DMS153 treated with DMSO at 0.1 percent for 48 hours (cell line): ENCODE data around the gene PRLR.
"Not testable (repeated sequence)": the region's sequence is repeated elsewhere in the genome, so short reads cannot be mapped to it uniquely, and the experiment has no call there.

Experiments used
- DNase-seq: peaks from one replicate; lab custom pipeline; 2025; ENCODE audit not compliant: unreplicated experiment; lab: John Stamatoyannopoulos, UW

The PRLR gene

DNA sequence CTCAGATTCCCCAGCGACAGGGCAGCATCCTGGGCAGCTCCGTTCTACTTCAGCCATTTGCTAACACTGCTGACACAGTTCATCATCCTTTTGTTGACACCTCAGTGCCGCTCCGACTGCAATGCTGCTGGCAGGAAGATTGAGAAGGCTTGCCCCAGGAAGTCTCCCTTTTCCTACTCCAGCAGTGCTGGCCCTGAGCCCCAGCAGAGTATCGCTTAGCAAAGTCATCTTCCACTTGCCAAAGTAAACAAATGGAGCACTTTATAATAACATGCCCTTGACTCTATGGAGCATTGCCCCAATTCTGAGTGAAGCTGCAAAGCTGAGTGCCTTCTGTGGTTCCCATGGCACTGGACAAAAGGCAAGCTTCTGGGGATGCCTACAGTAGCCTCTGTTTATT is 32.2 kb downstream of the PRLR start:
- DNase-seq: peak; percentile 12

GRCh38 chr5:35197351-35197750 is 32.9 kb downstream of the PRLR start:
- DNase-seq: no peak

GRCh38 chr5:35195472-35195852 is 34.8 kb downstream of the PRLR start:
- no peak for DNase-seq

GRCh38 chr5:35194635-35195471 is 35.4 kb downstream of the PRLR start:
- DNase-seq: no peak

- DNase-seq: no peak
These were observed 37.8 kb downstream of the PRLR start for GRCh38 chr5:35192506-35192905.

GRCh38 chr5:35189801-35190200 is 40.5 kb downstream of the PRLR start:
- not testable (repeated sequence) for DNase-seq

DNA sequence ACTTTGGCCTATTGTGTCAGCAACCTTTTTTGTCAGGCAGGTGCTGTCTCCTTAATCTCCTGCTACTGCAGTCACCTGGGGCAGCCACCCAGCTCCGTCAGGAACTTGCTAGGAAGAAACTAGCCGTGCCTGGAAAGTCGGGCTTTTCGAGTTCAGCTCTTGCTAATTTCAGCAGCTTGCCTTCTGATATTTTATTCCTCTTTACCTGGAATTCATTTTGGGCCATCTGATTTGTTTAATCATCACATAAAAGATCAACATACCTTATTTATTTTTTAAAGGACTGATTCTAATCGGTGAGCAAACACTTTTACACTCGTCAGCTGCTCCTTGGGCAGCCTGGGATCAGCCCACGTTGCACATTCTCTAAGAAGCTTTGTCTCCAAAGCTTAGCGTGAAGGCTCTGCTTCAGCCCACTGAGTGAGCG is 42.2 kb downstream of the PRLR start:
- DNase-seq: no peak

GRCh38 chr5:35187621-35188020 is 42.7 kb downstream of the PRLR start:
- DNase-seq: not testable (repeated sequence)

GRCh38 chr5:35186749-35187148 is 43.5 kb downstream of the PRLR start:
- DNase-seq: no peak

GRCh38 chr5:35185518-35185917 is 44.8 kb downstream of the PRLR start:
- no peak for DNase-seq

GRCh38 chr5:35183556-35183955 is 46.7 kb downstream of the PRLR start:
- DNase-seq: no peak

DNA sequence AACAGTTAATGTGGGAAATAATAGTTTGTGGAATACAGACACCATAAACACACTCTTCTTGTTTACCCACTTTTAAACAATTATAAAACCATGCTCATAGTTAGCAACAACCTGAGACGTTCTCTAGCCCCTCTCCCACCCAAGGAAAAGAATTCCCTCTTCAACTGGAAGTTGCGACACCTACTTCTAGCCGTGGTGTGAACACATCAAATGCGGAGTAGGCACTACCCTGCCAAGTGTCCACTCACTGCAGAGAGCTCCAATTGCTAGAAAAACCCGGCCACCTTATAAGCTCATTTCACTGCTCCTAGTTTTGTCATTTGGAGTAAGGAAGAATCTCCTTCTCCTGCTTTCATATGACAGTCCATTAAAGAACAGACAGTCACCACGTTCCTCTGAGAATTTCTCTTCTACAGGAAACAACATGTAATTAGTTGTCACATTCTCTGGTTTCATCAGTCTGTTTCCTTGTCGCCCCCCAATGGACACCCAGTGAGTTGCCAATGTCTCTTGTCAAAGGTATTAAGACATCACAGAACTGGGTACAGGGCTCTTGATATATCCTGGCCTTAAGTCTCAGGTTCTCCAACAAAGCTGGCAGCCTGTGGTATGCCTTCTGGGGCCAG is 47.3 kb downstream of the PRLR start:
- no peak for DNase-seq

DNA sequence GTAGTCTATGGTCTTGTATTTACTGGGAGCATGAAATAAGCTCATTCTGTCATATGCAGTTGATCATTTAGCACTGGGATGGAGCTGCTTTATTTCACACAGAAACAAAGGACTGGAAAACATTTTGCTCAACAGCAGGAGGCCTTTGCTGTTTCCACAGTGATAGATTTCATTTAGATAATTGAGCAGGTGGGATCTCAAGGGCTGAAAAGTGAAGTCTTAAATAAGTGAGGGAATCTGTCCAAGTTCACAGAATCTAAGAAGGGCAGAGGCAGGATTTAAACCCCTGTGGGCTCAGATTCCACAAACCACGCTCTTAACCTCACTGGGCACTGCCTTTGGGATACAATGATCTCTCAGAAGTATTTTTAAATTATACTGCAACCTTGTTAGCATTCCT is 47.8 kb downstream of the PRLR start:
- DNase-seq: no peak

DNA sequence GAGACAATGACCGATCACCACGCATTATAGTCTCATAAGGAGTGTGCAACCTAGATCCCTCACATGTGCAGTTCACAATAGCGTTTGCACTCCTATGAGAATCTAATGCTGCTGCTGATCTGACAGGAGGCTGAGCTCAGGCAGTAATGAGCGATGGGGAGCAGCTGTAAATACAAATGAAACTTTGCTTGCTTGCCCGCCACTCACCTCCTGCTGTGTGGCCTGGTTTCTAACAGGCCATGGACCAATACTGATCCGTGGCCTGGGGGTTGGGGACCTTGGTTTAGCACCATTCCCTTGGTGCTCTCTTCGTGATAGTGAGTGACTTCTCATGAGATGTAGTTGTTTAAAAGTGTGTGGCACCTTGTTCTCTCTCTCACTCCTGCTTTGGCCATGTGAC is 50.2 kb downstream of the PRLR start:
- DNase-seq: no peak

DNA sequence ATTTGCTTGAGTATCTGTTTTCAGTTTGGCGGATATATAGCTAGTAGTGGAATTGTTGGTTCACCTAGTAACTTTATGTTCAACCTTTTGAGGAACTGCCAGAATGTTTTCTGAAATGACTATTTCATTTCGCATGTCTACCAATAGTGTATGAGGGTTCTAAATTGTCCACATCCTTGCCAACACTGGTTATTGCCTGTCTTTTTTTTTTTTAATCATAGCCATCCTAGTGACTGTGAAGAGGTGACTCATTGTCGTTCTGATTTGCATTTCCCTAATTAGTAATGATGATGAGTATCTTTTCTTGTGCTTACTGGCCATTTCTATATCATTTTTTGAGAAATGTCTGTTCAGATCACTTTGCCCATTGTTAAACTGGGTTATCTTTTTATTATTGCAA is 52.5 kb downstream of the PRLR start:
- DNase-seq: no peak

DNA sequence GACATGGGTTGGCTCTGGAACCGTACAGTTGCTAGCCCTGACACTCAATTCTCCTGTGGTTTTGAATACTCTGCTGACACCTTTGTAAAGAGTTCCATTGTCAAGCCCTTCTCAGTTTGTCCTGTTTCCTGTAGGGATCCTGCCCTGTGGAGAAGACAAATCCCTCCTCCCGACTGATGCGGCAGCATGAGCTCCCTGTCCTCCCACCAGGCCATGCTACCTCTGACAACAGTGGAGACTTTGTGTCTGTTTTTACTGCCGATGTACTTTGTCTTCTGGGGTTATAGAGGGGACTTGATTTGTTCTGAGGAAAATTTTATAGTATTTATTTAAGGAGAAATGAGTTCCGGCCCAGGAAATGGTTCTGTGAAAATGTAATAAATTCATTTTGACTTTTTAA is 57.8 kb downstream of the PRLR start:
- no peak for DNase-seq

DNA sequence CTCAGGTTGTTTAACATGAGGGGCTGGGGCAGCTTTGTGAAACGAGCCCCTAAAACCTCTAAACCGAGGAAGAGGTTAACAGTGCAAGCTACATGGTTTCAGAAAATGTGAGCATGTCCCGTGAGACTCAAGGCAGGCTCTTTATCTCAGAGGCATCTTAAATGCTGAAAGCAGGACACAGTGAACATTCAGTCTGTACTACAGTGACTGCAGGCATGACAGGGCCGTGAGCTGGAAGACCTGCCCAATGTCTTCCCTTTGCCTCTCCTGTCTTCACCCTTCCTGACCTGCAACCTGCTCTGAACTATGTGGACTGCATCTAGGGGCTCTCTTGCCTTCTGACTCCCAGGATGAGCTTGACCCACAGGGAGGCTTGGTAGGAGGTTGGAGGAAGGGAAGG is 58.3 kb downstream of the PRLR start:
- no peak for DNase-seq

DNA sequence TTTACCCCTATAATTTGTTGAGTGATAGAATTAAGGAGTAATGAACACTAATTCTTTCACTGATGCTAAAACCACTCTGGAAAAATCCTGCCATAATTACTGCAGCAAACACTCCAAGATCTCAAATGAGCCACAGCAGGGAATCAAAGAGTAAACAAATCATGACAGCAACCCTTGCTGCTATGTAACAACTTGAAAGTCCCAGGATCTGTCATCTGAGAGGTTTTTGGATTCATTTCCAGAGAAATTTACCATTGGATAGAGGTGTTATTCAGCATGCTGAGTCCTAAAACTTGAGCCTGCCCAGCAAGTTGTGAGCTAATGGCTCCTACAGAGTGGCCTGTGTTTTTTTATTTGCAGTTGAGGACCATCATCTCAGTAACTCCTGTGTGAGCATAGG is 59.2 kb downstream of the PRLR start:
- no peak for DNase-seq

DNA sequence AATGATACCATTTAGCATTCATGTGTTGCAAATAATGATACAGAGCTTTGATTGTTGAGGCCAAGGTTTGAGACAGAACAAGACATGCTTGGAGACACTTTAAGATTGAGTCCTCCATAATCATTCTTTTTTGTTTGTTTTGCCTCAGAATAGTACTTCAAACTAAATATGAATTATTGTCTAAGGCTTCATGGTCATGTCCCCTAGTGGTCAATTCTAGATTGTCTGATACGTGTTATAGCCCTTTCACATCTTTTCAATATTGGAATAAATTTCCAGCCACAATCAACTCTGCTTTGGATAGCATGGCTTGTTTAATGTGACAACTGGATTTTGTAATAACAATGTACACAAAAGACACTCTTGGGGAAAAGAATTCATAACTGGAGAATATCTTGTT is 64.2 kb downstream of the PRLR start:
- no peak for DNase-seq

GRCh38 chr5:35164860-35165542 is 65.3 kb downstream of the PRLR start:
- no peak for DNase-seq

GRCh38 chr5:35163710-35164033 is 66.6 kb downstream of the PRLR start:
- DNase-seq: no peak
